Measurements from ENCODE around the gene FOXP1.

The FOXP1 gene

GRCh38 chr3:71127052-71127831, 456.3 kb downstream of the FOXP1 start:
- DNase-seq (ENCODE audit: low spot score), result no peak

GRCh38 chr3:71125738-71126137, 457.8 kb downstream of the FOXP1 start:
- DNase-seq (ENCODE audit: low spot score), result no peak

- no peak for DNase-seq (ENCODE audit: low spot score)
These were observed 459.5 kb downstream of the FOXP1 start for GRCh38 chr3:71124048-71124447.

- no peak for DNase-seq (ENCODE audit: low spot score)
These were observed 460.9 kb downstream of the FOXP1 start for GRCh38 chr3:71122641-71123040.

- DNase-seq (ENCODE audit: low spot score), result no peak
These were observed 461.9 kb downstream of the FOXP1 start for GRCh38 chr3:71121429-71122167.

- no peak for DNase-seq (ENCODE audit: low spot score)
These were observed 463.5 kb downstream of the FOXP1 start for GRCh38 chr3:71120012-71120411.

- DNase-seq (ENCODE audit: low spot score), result no peak
These were observed 464.4 kb downstream of the FOXP1 start for GRCh38 chr3:71119171-71119570.

GRCh38 chr3:71118436-71118835, 465.1 kb downstream of the FOXP1 start:
- DNase-seq (ENCODE audit: low spot score), result no peak

GRCh38 chr3:71117572-71118247, 465.8 kb downstream of the FOXP1 start:
- DNase-seq (ENCODE audit: low spot score), result no peak

GRCh38 chr3:71114610-71115009, 468.9 kb downstream of the FOXP1 start:
- DNase-seq (ENCODE audit: low spot score), result no peak

GRCh38 chr3:71112576-71112975, 471.0 kb downstream of the FOXP1 start:
- no peak for DNase-seq (ENCODE audit: low spot score)

GRCh38 chr3:71111784-71112440, 471.6 kb downstream of the FOXP1 start:
- no peak for DNase-seq (ENCODE audit: low spot score)

GRCh38 chr3:71110385-71111222, 472.9 kb downstream of the FOXP1 start:
- DNase-seq (ENCODE audit: low spot score), result no peak

GRCh38 chr3:71109977-71110285, 473.6 kb downstream of the FOXP1 start:
- DNase-seq (ENCODE audit: low spot score), result no peak

- DNase-seq (ENCODE audit: low spot score), result no peak
These were observed 474.1 kb downstream of the FOXP1 start for GRCh38 chr3:71109241-71109976.

GRCh38 chr3:71107926-71108325, 475.6 kb downstream of the FOXP1 start:
- DNase-seq (ENCODE audit: low spot score), result no peak

- no peak for DNase-seq (ENCODE audit: low spot score)
These were observed 478.6 kb downstream of the FOXP1 start for GRCh38 chr3:71104976-71105375.

GRCh38 chr3:71104556-71104955, 479.0 kb downstream of the FOXP1 start:
- DNase-seq (ENCODE audit: low spot score), result no peak

- DNase-seq (ENCODE audit: low spot score), result no peak
These were observed 479.4 kb downstream of the FOXP1 start for GRCh38 chr3:71104121-71104541.

GRCh38 chr3:71103430-71103921, 480.1 kb downstream of the FOXP1 start:
- DNase-seq (ENCODE audit: low spot score), result no peak
